Activated naive CD8-positive, alpha-beta T cell treated with anti-CD3 and anti-CD28 coated beads, Interleukin-2, amount 50 U/mL, for 16 hours (primary cell): ENCODE data around the gene ZNF785.
"Not testable (repeated sequence)": the region's sequence is repeated elsewhere in the genome, so short reads cannot be mapped to it uniquely, and the experiment has no call there.

Experiments used
- DNase-seq: peaks from one replicate; pipeline ENCODE4 v3.0.0-alpha.2; 2020; ENCODE audit warnings: low read depth, low spot score

The ZNF785 gene

GRCh38 chr16:30539986-30540526 lies 45.4 kb downstream of the ZNF785 start:
- DNase-seq: not testable (repeated sequence)

GRCh38 chr16:30539000-30539964 lies 46.2 kb downstream of the ZNF785 start:
- no peak for DNase-seq

DNA sequence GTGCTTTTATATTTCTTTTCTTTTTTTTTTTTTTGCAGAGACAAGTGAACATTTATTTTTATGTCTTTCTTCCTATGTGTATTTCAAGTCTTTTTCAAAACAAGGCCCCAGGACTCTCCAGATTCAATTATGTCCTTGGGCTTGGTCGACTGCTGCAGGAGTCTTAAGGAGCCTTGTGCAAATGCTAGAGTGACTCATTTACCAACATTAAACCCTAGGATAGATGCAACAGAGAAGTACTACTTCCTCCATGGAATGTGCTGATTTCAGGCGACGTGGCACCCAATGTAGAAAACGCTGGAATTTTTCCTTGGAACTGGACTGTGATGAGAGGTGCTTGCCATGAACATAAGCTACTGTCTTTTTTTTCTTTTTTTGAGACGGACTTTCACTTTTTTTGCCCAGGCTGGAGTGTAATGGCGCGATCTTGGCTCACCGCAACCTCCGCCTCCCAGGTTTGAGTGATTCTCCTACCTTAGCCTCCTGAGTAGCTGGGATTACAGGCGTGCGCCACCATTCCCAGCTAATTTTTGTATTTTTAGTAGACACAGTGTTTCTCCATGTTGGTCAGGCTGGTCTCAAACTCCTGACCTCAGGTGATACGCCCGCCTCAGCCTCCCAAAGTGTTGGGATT lies 49.0 kb downstream of the ZNF785 start:
- DNase-seq: not testable (repeated sequence)

DNA sequence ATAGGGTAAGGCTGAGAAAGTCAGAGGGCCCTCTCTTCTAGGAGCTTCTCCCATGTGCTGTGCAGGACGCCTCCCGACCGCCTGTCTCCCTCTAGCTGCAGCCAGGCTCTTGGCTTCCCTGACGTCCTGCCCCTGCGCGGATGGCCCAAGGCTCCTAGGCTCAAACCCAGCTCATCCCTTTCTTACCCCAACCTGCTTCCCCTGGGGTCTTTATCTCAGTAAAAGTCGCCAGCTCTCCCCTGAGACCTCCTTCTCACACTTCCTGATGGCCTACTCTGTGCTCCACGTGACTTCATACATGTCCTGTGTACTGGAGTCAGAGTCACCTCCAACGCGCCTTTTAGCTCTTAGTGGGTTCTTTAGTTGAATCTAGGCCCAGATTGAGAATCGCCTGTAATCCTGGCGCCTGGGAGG lies 49.7 kb downstream of the ZNF785 start:
- DNase-seq: peak; percentile 21

- DNase-seq: no peak
Measured at GRCh38 chr16:30535106-30535776, 50.3 kb downstream of the ZNF785 start.

- DNase-seq: peak; percentile 78
Measured at GRCh38 chr16:30534368-30535105, 51.0 kb downstream of the ZNF785 start, which contains the start of gene ZNF747. Gene ZNF747, minus strand, starts transcription at chr16:30534858. Its CDS starts 179 bp downstream, at chr16:30534679.

DNA sequence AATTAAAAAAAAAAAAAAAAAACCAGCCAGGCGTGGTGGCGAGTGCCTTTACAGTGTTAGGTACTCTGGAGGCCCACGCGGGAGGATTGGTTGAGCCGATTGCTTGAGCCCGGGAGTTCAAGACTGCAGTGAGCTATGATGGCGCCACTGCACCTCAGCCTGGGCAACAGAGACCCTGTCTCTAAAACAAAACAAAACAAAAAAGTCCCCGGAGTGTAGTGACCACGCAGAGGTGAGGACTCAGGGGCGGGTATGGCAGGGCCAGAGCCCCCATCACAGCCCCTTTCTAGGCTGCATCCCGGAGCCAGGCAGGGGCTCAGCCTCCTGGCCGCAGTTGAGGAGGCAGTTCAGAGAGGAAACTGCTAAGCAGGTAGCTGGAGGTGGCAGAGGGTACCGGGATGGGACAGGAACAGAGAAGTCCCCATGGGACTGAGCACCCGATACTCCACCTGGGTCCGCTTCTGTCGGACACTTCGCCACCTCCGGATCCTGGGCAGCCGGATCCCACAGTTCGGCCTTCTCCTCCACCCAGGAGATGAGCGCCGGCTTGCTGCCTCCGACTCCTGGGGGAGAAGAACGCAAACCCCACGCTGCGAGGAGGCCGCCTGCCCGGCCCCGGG lies 51.6 kb downstream of the ZNF785 start:
- DNase-seq: no peak

- no peak for DNase-seq
Measured at GRCh38 chr16:30533146-30533522, 52.4 kb downstream of the ZNF785 start.

DNA sequence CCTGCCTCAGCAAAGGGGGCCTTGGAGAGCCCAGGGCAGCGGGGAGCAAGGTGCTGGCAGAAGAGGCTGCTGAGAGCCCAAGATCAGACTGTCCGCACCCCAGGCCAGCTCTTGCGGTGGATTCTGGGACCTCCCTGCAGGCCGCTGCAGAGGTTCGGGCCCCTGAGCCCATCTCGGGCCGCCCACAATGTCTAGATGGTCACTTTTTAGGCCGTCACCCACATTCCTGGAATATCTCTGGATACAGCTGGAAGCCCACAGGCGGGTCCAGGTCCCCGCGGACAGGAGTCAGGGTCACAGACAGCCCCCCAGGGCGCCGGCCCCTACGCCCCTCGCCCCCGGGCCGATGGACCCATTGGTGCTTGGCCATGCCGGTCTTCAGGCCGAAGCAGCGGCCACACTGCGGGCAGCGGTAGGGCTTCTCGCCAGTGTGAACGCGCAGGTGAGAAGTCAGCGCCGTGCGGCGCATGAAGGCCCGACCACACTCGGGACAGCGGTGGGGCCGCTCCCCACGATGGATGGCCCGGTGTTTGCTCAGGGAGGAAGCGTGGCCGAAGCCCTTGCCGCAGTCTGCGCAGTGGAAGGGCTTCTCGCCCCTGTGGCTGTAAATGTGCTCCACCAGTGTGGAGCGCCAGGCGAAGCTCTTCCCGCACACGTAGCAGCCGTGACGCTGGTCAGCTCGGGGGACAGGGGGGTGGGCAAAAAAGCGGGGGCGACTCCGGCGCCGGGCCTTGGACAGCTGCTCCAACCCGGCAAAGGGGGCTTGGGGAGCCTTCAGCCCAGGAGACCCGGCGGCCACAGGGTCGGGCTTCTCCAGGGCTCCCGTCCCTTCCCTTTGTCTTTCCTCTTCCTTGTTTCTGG lies 53.0 kb downstream of the ZNF785 start:
- no peak for DNase-seq
